SKM-1 treated with dmso at 0.1 percent for 144 hours (cell line): ENCODE measurements around the gene RFC2.
A peak's percentile ranks its signal among the peaks of the same experiment; 100 is the strongest.
"Not testable (repeated sequence)": the region's sequence is repeated elsewhere in the genome, so short reads cannot be mapped to it uniquely, and the experiment has no call there.

Experiments used
- DNase-seq: peaks from one replicate; lab custom pipeline; 2025; ENCODE audit not compliant: unreplicated experiment; lab: John Stamatoyannopoulos, UW

Gene RFC2

GRCh38 chr7:74219416-74219815 is 34.8 kb downstream of the RFC2 start:
- no peak for DNase-seq

DNA sequence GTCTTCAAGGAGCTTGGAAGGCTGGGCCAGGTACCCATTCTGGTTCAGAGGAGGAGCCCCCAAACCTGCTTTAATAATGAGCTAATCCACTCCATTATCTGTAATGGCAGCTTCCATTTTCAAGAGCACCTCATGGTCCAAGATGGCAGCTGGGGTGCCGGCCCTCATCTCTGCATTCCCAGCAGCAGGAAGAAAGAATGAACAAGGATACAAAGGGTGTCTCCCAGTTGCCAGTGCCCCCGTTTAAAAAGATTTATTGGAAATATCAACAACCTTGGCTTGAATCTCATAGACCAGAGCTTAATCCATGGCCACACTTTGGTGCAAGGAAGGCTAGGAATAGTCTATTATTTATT is 35.9 kb downstream of the RFC2 start:
- no peak for DNase-seq

DNA sequence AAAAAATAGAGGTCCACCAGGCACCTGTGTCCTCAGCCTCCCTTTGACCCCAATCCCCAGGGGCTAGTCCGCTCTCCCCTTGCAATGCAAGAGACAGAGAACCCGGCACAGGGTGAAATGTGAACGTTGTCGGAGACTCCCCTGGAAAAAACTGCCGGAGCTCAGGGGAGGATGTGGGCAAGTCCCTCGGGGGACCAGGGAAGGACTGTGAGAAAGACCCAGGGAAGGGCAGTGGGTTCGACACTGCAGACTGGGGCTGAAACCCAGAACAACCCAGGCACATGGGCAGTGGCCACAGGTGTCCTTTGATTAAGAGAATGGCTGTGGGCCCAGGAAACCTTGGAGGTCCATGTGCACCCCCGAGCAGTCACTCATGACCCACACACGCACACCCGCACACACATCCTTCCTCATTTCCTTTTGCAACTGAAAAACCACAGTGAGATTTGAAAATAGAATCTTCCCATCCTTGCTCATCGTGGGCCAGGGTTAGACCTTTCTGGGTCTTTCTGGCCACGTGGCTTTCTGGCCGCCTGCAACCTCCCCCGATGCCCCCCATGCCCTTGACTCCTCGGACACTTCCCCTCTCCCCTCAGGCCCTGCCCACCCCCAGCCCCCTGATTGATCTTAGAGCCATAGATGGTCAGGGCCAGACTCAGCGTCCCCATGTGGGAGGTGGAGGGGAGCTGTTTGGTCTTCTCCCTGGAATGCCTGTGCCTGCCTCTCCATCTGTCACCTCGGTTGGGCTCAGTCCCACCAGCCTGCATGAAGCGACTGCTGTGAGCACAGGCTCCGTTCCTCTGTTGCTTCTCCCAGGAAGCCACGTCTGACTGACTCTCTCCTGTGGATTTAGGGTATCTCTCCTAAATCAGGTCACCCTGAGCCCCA is 36.5 kb downstream of the RFC2 start:
- peak; percentile 85 for DNase-seq

- DNase-seq: peak; percentile 42
Measured at GRCh38 chr7:74216361-74216761, 37.8 kb downstream of the RFC2 start.

DNA sequence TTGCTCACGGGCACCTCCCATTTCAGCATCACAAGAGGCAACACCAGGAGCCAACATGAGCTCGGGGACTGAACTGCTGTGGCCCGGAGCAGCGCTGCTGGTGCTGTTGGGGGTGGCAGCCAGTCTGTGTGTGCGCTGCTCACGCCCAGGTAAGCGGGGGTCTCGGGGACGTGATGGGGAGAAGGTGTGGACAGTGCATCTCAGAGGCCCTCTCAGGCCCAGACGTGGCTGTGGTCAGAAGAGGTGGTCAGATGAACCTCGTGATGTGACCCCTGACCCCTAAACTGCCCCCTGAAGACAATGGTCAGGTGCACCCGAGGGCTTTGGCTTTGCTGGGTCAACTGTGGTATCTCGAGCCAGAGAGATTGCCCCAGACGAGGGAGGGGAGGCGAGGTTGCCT is 38.3 kb downstream of the RFC2 start:
- no peak for DNase-seq

GRCh38 chr7:74214816-74215630 is 39.2 kb downstream of the RFC2 start:
- DNase-seq: no peak

- no peak for DNase-seq
Measured at GRCh38 chr7:74212661-74213060, 41.5 kb downstream of the RFC2 start.

DNA sequence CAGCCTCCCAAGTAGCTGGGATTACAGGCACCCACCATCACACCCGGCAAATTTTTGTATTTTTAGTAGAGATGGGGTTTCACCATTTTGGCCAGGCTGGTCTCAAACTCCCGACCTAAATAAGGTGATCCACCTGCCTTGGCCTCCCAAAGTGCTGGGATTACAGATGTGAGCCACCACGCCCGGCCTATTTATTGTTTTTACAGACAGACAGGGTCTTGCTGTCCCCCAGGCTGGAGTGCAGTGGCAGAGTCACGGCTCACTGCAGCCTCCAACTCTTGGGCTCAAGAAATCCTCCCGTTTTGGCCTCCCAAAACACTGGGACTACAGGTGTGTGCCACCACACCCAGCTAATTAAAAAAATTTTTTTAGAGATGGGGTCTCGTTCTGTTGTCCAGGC is 46.0 kb downstream of the RFC2 start:
- DNase-seq: not testable (repeated sequence)

DNA sequence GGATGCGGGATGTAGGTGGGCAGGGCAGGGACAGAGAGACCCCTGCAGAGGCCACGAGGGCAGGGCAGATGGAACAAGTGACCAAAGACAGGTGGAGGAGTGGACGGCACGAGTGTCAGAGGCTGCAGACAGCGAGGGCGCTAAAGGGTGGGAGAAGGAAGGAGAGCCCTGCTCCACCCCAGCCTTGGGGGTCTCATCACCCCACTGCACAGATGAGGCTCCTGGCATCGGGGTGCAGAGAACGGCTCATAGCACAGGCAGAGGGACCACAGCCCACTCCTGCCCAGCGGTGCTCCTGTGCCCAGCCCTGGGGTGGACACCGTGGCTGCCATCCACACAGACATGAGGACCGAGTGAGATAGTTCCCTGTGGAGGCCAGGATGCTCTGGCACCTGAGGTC is 46.6 kb downstream of the RFC2 start:
- no peak for DNase-seq

DNA sequence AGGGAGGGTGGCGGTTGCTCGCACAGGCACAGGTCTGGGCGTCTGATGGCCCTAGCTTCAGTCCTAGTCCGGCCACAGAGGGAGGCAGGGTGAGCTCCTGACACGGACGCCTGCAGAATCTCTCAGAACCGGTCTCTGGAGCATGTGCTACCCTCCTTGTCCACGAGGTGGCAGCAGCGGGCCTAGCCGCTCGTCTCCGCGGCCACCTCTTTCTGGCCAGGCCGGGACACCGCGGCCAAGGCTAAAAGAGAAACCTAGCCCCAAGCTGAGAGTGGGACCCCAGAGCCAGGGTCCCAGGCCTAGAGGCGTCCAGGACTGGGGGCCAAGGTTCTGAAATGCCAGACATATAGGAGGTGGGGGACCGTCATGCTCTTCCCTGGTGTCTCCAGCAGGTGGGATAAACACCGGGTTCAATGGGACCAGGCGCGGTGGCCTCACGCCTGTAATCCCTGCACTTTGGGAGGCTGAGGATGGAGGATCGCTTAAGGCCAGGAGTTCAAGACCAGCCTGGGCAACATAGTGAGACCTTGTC is 47.5 kb downstream of the RFC2 start:
- DNase-seq: peak; percentile 59

DNA sequence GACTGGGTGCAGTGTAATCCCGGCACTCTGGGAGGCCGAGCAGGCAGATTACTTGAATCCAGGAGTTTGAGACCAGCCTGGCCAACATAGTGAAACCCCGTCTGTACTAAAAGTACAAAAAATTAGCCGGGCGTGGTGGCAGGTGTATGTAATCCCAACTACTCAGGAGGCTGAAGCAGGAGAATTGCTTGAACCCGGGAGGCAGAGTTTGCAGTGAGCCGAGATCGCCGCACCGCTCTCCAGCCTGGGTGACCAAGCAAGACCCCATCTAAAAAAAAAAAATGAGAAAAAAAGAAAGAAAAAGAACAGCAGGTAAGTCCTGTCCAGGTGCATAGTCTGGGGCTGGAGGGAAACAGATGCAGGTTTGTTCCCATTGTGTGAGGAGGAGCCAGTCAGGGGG is 48.1 kb downstream of the RFC2 start:
- DNase-seq: not testable (repeated sequence)

- DNase-seq: no peak
Measured at GRCh38 chr7:74203956-74204618, 50.1 kb downstream of the RFC2 start.

- DNase-seq: peak; percentile 78
Measured at GRCh38 chr7:74202841-74203556, 51.2 kb downstream of the RFC2 start.

- DNase-seq: no peak
Measured at GRCh38 chr7:74199551-74200355, 54.4 kb downstream of the RFC2 start.

GRCh38 chr7:74197449-74198124 is 56.6 kb downstream of the RFC2 start:
- DNase-seq: no peak

- not testable (repeated sequence) for DNase-seq
Measured at GRCh38 chr7:74195968-74196654, 58.1 kb downstream of the RFC2 start.

GRCh38 chr7:74195139-74195860 is 58.9 kb downstream of the RFC2 start:
- DNase-seq: not testable (repeated sequence)

GRCh38 chr7:74194686-74195085 is 59.5 kb downstream of the RFC2 start:
- no peak for DNase-seq
